ENCODE data around the gene PIGH.

The PIGH gene

GRCh38 chr14:67575684-67576083, 24.4 kb downstream of the PIGH start:
- no peak for DNase-seq (ENCODE audit: low read depth in 2 of 2)

GRCh38 chr14:67574806-67575205, 25.3 kb downstream of the PIGH start:
- no peak for DNase-seq (ENCODE audit: low read depth in 2 of 2)

- no peak for DNase-seq (ENCODE audit: low read depth in 2 of 2)
Measured at GRCh38 chr14:67574156-67574555, 25.9 kb downstream of the PIGH start.

- no peak for DNase-seq (ENCODE audit: low read depth in 2 of 2)
Measured at GRCh38 chr14:67573228-67574010, 26.6 kb downstream of the PIGH start.

GRCh38 chr14:67572608-67573007, 27.5 kb downstream of the PIGH start:
- DNase-seq (ENCODE audit: low read depth in 2 of 2): no peak

- DNase-seq (ENCODE audit: low read depth in 2 of 2): no peak
Measured at GRCh38 chr14:67571991-67572323, 28.1 kb downstream of the PIGH start.

- DNase-seq (ENCODE audit: low read depth in 2 of 2): peak; percentile 38 to 58
Measured at GRCh38 chr14:67571275-67571990, 28.6 kb downstream of the PIGH start.

GRCh38 chr14:67570453-67570852, 29.6 kb downstream of the PIGH start:
- DNase-seq (ENCODE audit: low read depth in 2 of 2): no peak

GRCh38 chr14:67569651-67570290, 30.3 kb downstream of the PIGH start:
- DNase-seq (ENCODE audit: low read depth in 2 of 2): no peak

GRCh38 chr14:67569011-67569650, 30.9 kb downstream of the PIGH start:
- no peak for DNase-seq (ENCODE audit: low read depth in 2 of 2)

- DNase-seq (ENCODE audit: low read depth in 2 of 2): no peak
Measured at GRCh38 chr14:67567654-67568053, 32.4 kb downstream of the PIGH start.

- DNase-seq (ENCODE audit: low read depth in 2 of 2): no peak
Measured at GRCh38 chr14:67566908-67567307, 33.2 kb downstream of the PIGH start.

- DNase-seq (ENCODE audit: low read depth in 2 of 2): no peak
Measured at GRCh38 chr14:67564236-67564635, 35.8 kb downstream of the PIGH start.

- DNase-seq (ENCODE audit: low read depth in 2 of 2): no peak
Measured at GRCh38 chr14:67562776-67563150, 37.3 kb downstream of the PIGH start.

GRCh38 chr14:67562025-67562775, 37.9 kb downstream of the PIGH start:
- no peak for DNase-seq (ENCODE audit: low read depth in 2 of 2)

GRCh38 chr14:67559639-67560038, 40.4 kb downstream of the PIGH start:
- DNase-seq (ENCODE audit: low read depth in 2 of 2): no peak

GRCh38 chr14:67557656-67558055, 42.4 kb downstream of the PIGH start:
- DNase-seq (ENCODE audit: low read depth in 2 of 2): no peak

- DNase-seq (ENCODE audit: low read depth in 2 of 2): no peak
Measured at GRCh38 chr14:67557118-67557517, 43.0 kb downstream of the PIGH start.

GRCh38 chr14:67556671-67557070, 43.4 kb downstream of the PIGH start:
- no peak for DNase-seq (ENCODE audit: low read depth in 2 of 2)

GRCh38 chr14:67555518-67556090, 44.5 kb downstream of the PIGH start:
- DNase-seq (ENCODE audit: low read depth in 2 of 2): no peak

GRCh38 chr14:67554341-67554740, 45.7 kb downstream of the PIGH start:
- DNase-seq (ENCODE audit: low read depth in 2 of 2): no peak

Data from stimulated activated CD4-positive, alpha-beta T cell treated with anti-CD3 and anti-CD28 coated beads, Interleukin-12 subunit alpha, Interleukin-12 subunit beta, amount 100 ng/mL, for 24 hours (primary cell).